Activated CD4-positive, alpha-beta T cell treated with anti-CD3 and anti-CD28 coated beads, Interleukin-2, amount 50 U/mL, for 1 hour (primary cell): ENCODE measurements around the gene RGPD3.
"Not testable (repeated sequence)": the region's sequence is repeated elsewhere in the genome, so short reads cannot be mapped to it uniquely, and the experiment has no call there.

Experiments used
- DNase-seq: peaks from one replicate; pipeline ENCODE4 v3.0.0-alpha.2; 2020

RGPD3 gene

DNA sequence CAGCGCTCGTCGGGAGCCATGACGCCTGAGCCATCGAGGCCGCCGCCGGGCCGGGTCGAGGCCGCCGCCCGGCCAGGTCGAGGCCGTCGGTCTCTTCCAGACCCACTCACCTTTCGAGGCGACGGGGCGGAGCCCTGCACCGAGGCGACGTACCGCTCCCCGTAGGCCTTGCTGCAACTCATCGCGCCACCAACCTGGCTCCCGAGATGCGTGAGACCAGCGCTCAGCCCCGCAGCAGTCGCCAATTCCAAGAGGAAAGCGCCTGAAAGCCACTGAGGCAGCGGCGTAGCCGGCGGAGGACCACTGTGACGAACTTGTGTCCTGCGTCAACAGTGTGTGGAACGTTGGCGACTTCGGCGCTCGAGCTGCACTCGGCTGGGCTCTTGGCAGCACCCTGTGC is at the start of gene RGPD3:
Gene RGPD3, minus strand, starts transcription at position 307 of the 400 bp plus-strand sequence. Its CDS starts 125 bp downstream, at position 182.
- not testable (repeated sequence) for DNase-seq

DNA sequence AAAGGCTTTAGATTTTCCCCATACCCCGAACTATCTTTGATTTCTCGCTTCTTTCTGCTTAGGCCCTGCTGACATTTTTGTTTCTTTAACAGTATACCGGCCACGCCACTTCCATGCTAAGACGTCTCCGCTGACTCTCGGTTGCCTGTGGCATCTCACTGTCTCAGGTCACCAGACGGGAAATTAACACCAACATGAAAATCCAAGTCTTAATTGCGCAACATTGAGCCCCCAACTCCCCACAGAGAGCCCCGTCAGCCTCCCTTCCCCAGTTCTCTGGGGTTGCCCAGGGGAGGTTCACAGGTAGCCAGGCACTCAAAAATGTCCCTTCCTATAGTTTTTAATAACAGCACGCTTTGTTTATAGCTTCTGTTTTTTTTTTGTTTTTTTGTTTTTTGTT is 49.1 kb upstream of the RGPD3 start:
- no peak for DNase-seq

DNA sequence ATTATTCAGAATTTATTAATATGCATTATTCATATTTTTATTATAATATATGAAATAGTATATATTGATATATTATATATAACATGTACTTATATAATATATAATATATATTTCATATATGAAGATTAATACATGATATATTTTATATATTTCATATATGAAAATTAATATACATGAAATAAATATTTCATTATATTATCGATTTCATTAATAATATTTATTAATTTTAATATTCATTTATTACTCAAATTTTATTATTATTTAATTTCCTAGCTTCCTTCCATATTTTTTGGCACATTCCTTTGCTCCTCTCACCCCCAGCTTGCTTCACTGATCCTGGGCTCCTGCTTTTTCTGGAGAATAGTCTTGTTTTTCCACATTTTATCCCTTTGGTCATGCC is 48.7 kb upstream of the RGPD3 start:
- DNase-seq, result no peak

DNA sequence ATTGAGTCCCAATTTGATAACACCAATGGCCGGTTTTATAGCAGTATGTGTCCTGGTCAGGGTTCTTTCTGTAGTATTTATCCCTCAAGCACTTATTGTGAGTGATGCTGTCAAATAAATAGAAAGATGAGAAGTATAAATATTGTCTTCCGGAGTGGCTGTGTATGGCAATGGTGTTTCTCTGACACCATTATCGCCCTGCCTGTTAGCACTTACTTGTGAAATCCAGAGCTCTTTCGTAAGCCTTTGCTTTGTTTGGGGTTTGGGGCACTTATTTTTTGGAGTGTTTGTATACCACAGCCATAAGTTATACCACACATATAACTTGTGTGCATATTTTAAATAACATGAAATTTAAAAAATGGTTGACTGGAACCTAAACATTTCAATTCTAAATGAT is 48.2 kb upstream of the RGPD3 start:
- no peak for DNase-seq

DNA sequence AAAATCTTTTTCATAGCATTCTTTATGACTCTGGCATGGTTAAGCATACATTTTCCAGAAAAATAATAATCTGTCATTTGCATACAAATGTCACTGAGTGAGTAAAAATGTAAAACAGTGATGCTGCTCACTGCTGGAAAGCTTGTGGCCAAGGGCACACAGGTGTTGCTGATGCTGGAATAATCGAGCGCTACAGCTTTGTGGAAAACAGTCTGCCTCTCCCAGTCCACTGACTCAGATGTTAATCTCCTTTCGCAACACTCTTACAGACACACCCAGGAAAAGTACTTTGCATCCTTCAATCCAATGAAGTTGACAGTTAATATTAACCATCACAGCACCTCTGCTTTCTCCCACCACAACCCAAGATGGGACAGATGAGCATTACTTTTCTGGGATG is 46.6 kb upstream of the RGPD3 start:
- not testable (repeated sequence) for DNase-seq

DNA sequence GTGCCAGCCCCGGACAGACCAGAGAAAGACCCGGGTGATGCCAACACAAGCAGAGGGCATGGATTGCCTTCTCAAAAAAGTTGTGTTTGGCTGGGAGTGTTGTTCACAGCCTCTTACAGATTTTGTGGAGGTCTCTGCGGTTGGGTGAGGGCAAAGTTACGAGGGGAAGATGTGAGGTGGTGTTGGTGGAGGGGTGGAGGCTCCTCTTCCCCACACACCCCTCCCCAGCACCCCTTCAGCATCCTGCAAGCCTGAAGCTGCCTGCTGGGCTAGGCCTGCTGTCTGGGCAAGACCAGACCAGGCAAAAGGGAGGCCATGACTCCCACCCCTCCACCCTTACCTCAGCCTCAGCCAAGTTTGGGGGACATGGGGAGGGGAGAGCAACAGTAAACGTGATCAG is 45.2 kb upstream of the RGPD3 start:
- not testable (repeated sequence) for DNase-seq

DNA sequence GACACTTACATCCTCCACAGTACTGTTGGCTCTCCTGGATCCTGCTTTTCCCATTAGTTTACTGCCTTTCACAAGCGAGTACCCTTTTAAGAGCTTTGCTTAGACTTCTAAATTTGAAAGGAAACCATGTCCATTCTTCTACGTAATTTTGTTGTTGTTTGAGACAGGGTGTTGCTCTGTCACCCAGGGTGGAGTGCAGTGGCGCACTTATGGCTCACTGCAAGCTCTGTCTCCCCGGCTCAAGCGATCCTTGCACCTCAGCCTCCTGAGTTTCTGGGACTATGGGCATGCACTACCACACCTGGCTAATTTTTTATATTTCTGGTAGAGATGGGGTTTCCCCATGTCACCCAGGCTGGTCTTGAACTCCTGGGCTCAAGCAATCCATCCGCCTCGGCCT is 43.7 kb upstream of the RGPD3 start:
- not testable (repeated sequence) for DNase-seq

DNA sequence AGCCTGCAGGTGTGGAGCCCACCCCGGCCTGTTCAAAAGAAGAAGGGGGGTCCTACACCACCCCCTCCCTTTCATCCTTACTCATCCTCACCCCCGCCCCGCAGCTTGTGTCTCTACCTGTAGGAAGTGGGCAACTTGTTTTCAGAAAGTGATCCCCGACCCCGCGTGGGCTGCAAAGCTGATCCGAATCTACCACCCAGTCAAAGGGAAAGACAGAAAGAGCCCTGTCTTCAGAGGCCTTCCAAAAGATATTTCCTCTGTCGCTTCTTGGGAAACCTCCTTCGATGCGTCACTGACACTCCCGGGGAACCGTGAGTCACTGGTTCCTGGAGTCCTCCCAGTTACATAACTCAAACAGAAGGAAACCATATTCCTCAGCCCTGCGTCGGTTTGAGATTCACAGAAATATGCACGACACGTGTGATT is 43.3 kb upstream of the RGPD3 start:
- DNase-seq, result peak; percentile 4

DNA sequence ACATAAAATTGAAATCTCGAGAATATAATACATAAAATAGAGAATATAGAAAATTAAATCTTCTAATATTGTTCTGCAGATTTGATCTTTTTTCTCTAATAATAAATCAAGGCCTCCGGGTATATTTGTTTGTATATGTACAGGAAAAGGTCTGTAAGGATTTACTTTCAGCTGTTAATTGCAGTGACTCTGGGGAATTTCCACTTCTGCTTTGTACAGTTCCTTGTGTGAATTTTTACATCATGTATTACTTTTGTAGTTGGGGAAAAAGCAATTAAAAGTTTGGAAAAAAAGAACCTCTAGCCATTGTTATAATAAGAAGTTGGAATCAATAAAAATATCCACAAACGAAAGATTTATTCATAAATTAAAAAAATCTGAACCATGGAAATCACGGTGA is 42.6 kb upstream of the RGPD3 start:
- not testable (repeated sequence) for DNase-seq

DNA sequence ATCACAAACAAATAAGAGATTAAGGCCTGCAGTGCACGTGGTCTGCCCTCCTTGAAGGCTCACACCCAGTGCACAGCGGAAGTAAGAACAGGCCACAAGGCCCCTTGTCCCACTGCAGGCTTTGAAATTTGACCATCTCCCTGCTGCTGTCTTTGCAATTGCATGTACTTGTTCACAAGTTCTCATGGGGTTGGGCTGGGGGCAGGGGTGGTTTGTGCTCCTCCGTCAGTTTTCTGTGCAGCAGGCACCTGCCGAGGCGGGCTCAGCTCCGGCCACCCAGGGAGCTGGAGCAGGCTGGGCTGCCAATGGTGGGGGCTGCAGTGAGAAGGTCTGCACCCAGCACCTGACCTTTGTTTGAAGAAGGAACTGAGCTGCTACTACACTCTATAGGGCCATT is 41.2 kb upstream of the RGPD3 start:
- DNase-seq, result not testable (repeated sequence)

DNA sequence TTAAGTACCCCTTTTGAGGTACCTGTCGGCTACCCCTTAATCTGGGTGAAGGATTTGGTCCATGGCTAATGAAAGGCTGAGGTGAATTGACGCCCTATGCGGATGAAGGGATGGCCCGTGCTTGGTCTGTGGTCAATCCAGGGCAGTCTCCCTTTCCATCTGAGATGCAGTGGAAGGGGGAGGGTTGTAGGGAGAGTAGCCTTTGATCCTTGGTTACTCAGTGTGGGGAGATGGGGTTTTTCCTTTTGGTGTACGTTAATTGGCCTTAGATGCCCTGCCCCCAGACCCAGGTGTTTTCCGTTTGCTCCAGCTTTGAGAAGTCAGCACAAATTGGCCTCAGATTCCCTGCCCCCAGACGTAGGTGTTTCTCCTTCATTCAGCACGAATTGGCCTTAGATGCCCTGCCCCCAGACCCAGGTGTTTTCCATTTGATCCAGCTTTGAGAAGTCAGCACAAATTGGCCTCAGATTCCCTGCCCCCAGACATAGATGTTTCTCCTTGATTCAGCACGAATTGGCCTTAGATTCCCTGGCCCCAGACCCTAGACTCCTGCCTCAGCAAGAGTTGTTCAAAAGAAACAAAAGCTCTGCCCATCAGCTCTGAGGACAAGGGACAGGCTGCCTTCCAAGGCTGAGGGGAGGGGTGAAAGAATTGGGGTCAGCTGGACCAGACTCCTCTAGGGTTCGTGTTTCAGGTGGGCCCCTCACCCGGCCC is 40.6 kb upstream of the RGPD3 start:
- DNase-seq, result not testable (repeated sequence)

DNA sequence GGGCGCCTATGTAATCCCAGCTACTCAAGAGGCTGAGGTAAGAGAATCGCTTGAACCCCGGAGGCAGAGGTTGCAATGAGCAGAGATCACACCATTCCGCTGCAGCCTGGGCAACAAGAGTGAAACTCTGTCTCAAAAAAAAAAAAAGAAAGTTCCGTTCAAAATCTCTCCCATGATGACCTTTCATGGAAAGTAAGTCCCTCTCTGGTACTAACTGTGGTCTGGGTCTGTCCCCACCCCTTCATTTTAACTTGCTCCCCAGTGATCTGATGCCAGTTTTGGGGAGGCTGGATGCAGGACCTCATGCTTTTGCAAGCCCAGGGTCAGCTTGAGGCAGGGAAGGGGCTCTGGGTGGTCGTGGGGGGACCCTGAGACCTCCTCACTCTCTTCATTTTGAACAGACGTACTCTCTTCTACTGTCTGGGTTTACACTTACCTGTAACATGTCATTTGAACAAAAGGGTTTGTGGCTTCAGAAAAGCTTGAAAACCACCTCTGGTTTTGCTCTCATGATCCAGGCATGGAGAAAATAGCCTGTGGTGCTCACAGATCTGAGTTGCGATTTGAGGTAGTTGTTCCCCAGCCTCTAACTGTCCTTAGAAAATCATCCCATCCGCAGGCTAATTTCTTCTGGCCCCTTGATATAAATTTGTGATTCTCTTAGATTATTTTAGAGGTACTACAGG is 37.9 kb upstream of the RGPD3 start:
- DNase-seq, result not testable (repeated sequence)

DNA sequence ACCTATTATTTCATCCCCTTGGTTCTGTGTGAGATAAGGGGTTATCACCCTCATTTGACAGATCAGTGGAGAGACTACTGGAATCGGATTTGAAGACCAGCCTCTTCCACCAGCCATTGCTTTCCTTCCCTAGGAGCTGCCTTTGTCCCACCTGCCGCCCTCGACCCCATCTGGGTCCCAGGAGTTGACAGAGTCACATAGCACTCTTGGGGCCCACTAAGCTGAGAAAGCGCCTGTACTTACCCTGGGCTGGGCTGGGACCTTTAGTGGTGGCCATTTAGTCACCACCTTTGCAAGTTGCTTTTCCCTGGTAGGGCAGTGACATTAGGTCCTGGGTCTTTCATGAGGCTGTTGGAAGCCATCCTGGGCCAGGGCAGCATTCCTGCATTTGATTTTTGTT is 36.6 kb upstream of the RGPD3 start:
- DNase-seq, result not testable (repeated sequence)

DNA sequence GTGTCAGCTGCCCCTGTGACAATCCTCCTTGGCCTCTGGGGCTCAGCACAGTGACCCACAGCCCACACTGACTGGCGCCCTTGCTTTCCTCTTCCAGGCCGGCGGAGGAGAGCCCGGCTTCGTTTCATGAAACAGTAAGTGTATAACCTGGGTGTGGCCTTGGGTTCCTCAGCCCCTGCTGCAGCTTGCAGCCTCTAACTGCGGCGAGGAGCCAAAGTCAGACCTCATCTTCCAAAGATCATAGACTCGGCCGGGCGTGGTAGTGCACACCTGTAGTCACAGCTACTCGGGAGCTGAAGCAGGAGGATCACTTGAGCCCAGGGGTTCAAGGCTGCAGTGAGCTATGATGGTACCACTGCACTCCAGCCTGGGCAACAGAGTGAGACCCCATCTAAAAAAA is 36.0 kb upstream of the RGPD3 start:
- DNase-seq, result not testable (repeated sequence)

DNA sequence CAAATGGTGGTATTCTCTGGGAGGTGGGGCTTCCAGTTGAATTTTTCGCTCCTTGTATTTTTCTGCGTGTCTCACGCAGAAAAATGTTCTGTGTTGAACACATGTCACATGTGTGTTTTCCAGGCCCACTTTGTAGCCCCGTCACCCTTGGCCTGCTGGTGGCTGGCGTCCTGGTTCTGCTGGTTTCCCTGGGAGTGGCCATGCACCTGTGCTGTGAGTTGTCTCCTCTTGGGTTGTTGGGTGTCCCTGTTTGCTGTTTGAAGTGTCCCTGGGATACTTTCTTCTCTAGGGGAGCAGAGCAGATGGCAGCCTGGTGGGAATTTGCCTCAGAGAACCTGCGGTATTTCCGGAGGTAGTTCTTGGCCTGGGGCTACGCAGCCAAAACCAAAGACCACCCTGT is 34.1 kb upstream of the RGPD3 start:
- not testable (repeated sequence) for DNase-seq

DNA sequence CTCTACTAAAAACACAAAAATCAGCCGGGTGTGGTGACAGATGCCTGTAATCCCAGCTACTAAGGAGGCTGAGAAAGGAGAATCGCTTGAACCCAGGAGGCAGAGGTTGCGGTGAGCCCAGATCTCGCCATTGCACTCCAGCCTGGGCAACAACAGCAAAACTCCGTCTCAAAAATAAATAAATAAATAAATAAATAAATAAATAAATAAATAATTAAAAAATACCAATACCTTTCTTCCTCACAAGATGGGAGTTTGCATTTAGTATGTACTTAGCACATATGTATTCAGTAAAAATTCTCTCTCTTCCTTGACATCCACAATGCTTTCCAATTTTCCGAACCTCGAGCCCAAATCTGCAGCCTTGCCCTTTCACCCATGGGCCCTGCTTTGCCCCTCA is 32.1 kb upstream of the RGPD3 start:
- not testable (repeated sequence) for DNase-seq

DNA sequence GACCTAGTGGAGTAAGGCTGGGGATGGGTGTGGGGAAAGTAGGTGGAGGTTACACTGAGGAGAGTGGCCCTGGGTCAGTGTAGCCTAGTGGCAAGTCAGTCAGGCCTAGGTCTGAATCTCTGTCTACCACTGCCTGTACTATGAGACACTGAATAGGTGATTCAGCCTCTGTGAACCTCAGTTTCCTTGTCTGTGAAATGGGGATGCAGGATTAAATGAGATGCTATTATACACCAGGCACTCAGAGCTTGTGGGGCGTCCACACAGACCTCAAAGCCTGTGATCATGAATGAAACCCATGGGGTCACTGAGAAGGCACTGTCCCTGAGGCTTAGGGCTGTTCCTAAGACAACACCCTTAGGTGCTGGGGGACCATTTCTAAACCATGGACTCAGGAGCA is 30.3 kb upstream of the RGPD3 start:
- DNase-seq, result not testable (repeated sequence)

DNA sequence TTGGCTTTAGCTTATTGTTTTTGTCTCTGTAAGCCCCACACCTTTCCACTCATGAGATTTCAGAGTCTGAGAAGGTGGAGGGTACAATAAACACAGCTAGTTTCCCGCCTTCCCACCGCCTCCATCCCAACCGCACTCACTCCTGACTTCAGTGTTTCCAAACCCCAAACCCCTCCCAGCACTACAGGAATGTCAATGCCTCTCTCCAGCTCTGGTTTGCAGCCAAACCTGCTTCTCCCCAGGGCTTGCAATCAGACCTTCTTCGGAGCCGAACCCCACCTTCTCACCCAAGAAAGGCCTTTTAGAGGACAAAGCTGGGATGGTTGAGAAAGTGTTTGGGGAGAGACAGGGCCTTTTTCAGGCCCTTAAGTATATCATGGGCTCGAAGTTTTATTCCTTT is 24.7 kb upstream of the RGPD3 start:
- DNase-seq, result not testable (repeated sequence)

DNA sequence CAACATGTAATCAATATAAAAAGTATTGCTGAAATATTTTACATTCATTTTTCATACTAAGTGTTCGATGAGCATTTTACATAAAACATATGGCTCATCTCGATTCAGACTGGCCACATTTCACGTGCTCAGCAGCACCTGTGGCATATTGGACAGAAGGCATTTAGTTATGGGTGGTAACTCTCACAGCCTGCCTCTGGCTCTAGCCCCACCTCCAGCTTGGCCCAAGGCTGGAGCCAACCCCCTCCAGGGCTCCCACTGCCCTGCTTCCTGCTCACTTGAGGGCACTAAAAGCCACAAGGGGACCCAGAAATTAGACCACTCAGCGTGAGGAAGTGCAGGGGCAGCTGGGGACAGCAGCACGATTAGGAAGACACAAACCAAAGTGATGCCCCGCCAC is 24.2 kb upstream of the RGPD3 start:
- not testable (repeated sequence) for DNase-seq

DNA sequence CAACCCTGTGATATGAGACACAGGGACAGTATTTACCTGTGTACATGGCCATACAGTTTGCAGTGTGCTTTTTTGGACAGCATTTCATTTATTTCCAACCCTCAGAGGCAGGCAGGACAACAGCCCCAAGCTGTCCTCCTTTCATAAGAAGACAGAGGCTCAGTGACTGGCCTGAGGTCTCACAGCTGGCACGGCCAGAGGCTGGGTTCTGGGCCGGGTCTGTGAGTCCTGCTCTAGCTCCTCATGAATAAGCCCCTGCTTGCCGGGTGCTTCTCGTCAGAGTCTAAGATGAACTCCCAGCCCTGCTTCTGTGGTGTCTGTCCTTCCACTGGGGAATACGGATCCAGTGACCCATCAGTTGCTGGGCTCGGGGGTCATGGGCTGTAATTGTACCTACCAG is 21.5 kb upstream of the RGPD3 start:
- not testable (repeated sequence) for DNase-seq

DNA sequence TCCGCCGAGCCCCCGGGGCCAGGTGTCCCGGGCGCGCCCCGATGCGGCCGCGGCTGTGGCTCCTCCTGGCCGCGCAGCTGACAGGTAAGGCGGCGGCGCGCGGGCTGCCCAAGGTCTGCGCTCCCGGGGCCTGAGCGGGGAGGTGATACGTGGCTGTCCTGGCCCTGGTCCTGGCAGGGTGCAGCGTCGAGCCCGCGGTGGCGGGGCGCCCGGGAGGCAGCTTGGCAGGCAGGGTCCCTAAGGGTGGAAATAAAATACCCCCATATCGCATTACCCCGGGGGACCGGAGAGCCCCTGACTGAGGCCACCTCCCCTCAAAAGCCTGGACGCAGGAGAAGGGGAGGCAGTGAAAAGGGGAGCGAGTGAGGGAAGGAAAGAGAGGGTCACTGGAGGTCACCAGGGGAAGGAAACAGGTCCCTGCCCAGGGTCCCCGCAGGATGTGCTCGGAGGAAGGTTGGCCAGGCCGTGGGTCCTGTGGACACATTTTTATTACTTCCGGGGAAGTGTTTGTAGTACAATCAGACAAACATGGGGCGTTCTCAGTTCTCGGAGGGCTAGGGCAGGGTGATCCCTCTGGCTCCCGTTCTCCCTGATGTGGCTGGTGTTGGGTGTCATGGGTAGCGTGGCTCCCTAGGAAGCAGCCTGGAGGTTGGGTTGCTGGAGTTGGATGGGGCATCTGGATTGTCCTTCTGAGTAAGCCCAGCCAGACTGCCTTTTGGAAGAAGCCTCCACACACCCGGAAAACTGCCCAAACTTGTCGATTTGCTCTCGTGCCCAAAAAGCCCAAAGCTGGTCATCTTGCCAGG is 19.4 kb upstream of the RGPD3 start:
- DNase-seq, result not testable (repeated sequence)

DNA sequence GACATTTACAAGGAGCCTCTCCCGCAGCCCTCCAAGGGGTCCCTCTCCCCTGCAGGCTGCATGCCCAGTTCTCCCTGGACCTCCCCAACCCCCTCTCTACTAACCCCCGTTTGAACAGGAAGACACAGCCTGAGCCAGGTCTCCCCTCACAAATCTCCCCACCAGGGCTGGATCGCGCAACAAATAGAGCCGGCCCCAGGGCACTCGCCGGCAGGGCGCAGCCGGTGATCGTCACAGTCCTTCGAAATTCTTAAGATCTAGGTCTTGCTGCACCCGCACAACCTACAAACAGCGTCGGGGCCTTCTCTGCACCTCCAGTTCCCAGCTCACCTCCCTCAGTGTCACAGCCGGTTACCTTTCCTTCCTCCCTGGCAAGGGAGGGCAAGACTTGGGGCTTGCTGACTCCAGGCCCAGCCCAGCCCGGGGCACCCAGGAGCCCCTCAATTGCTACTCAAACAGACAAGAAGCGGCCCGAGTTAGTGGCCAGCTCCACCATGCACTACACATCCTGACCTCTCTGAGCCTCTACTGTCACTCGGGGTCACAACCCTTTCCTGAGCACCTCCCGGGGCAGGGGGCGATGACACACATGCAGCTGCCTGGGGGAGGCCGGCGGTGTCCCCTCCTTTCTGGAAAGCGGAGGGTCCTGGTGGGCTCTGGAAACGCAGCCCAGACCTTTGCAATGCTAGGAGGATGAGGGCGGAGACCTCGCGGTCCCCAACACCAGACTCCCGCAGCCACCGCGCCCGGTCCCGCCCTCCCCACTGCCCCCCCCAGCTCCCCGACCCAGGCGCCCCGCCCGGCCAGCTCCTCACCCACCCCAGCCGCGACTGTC is 18.6 kb upstream of the RGPD3 start, which contains the start of gene CD8B2:
Gene CD8B2, plus strand, starts transcription at position 814 of the 835 bp plus-strand sequence. CDS start 63 bp downstream, outside the sequence.
- DNase-seq, result not testable (repeated sequence)
